Measurements from ENCODE around the gene MEIOB. TPM values are rescaled to one million over a fixed set of nuclear protein-coding genes. Genes with fewer than 3 reads are reported as not detected.

Gene MEIOB
- total and polyA plus RNA-seq, 8 donors, result 0.13 TPM; not detected in 7

DNA sequence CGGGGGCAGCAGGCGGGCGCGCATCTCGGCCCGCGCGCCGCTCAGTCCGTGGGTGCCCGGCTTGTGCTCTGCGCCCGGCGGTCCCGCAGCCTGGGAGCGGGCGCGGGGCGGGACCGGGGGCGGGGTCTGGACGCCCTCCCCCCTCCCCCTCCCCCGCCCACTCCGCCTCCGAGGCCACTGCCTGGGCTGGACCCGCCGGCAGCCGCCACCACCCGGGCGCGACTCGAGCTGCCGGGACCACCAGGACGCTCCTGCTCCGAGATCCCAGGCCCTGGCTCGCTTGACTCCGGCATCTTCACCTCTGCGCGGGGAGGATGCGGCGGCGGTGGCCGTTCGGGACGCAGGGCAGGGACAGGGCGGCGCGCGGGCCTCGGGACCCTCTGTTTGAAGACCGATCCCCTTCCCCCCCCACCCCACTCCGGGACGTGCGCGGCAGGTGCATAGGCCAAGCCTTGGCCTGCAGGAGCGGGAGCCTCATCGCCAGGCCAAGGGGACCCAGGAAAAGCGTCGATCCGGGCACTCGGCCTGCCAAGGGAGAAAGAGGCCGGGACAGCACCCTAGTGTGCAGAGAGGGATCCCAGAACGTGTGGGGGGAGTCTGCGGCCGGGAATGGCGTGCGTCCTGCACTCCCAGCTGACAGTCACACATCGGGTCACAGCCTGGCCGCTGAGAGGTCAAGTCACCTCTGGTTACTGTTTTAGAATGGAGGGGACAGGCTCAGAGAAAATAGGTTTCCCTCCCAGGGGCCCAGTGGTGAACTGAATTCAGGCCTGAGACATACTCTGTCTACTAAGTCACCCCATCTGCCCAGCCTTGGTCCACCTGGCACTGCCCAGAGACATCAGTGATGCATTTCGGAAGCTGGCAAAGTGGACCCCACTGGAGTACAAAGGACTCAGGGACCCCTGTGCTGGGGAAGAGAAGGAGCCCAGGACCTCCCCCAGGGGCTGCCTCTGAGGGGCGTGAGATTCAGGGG, 46.7 kb upstream of the MEIOB start, which contains the start of gene HS3ST6:
HS3ST6 (minus strand) TSS at position 65 of the 976 bp plus-strand sequence. CDS start 92 bp downstream, outside the sequence.
- intact Hi-C loops (cut with DNase I; ENCODE audit: low total_unique reads), result no loop called here
- Histone ChIP-seq H3K27me3 (peaks cover 15 to 100% (median 74%) of the 10 kb centered on the region in 3 donors), H3K4me3 (peak within 1 kb of the TSS in 2 of 4 donors; percentile 8 to 24), H3K4me1 (peaks cover 11 to 43% (median 32%) of the 10 kb centered on the region in 4 donors), H3K9me3 (no peaks in the 10 kb centered on the region), H3K27ac (no peak within 1 kb of the TSS), H3K36me3 (no peaks in the 10 kb centered on the region)
- TF ChIP-seq POLR2A (IDR thresholded peaks at IDR 0.05), result no peak
- no peak for TF ChIP-seq POLR2AphosphoS5 (IDR thresholded peaks at IDR 0.05)
- TF ChIP-seq, protein P1, sequence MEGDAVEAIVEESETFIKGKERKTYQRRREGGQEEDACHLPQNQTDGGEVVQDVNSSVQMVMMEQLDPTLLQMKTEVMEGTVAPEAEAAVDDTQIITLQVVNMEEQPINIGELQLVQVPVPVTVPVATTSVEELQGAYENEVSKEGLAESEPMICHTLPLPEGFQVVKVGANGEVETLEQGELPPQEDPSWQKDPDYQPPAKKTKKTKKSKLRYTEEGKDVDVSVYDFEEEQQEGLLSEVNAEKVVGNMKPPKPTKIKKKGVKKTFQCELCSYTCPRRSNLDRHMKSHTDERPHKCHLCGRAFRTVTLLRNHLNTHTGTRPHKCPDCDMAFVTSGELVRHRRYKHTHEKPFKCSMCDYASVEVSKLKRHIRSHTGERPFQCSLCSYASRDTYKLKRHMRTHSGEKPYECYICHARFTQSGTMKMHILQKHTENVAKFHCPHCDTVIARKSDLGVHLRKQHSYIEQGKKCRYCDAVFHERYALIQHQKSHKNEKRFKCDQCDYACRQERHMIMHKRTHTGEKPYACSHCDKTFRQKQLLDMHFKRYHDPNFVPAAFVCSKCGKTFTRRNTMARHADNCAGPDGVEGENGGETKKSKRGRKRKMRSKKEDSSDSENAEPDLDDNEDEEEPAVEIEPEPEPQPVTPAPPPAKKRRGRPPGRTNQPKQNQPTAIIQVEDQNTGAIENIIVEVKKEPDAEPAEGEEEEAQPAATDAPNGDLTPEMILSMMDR (IDR thresholded peaks at IDR 0.05), result no peak
- no peak for TF ChIP-seq EP300 (IDR thresholded peaks at IDR 0.05)
- peak in 1 of 2 donors; percentile 23 for DNase-seq
- 4 to 16% (median 6%) methylated on average over 16 to 68 of the region's 71 CpGs for WGBS, 5 donors

DNA sequence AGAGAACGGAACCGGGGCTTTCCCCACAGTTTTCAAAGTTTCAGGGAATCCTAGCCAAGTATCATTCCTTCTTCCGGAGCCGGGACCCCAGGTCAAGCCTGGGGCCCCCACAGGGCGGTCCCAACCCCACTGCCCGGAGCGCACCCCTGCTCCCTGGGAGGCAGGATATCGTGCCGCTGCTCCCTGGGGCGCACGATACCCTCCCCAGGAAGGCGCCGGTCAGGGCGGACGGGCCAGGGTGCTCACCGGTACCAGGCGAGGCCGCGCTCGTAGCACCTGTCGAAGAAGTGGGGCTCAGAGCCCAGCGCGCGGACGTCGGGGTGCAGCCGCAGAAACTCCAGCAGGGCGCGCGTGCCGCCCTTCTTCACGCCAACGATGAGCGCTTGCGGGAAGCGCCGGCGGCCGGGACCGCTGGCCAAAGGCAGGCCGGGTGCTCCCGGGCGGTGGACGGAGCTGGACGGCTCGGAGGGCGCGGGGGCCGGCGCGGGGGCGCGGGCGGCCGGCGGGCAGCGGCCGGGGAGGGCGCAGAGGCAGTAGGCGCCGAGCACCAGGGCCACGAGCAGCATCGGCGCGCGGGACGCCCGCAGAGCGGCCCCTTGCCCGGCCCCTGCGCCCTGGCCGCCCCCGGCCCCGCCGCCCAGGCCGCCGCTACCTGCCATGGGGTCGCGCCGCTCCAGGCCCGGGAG, 45.8 kb upstream of the MEIOB start:
- Histone ChIP-seq H3K36me3 (no peaks in the 10 kb centered on the region), H3K4me1 (peaks cover 6 to 45% (median 33%) of the 10 kb centered on the region in 4 donors), H3K4me3 (peak overlapping the region in 1 of 4 donors; percentile 24), H3K9me3 (no peaks in the 10 kb centered on the region), H3K27me3 (peaks cover 14 to 97% (median 67%) of the 10 kb centered on the region in 3 donors), H3K27ac (no peak overlapping the region)
- WGBS, 5 donors, result 1 to 3% (median 2%) methylated on average over 12 to 77 of the region's 81 CpGs
- intact Hi-C loops (cut with DNase I; ENCODE audit: low total_unique reads), result no loop called here
- TF ChIP-seq POLR2AphosphoS5 (IDR thresholded peaks at IDR 0.05) (no peak), EP300 (IDR thresholded peaks at IDR 0.05) (no peak), POLR2A (IDR thresholded peaks at IDR 0.05) (no peak)
- TF ChIP-seq, protein P1 (IDR thresholded peaks at IDR 0.05), result no peak
- peak in 1 of 2 donors; percentile 23 for DNase-seq

DNA sequence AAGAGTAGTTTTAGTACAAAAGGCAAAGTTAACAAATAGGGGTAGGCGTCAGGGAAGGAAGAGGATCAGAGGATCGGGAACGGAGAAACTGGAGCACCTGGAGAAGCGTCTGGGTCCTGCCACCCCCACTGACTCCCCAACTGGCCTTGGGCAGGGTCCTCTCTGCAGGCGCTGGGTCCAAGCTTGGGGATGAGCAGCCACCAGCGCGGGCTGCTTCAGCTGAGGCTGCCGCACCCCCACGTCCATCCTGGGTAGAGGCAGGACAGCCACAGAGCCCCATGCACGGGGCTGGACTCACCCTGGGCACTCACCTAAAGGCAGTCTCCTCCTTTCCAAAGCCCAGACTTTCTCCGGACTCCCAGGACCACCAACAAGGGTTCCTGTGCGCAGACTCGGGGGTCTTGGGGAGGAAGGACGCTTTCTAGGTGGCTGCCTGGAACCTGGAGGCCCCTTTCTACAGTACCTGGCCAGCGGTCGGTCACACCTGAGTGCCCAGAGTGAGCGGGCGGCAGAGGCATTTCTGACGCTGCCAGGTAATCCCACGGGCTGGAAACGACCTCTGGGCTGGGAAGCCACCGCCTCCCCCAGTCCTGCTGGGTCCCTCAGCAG, 45.2 kb upstream of the MEIOB start:
- H3K27me3 ChIP-seq, result peaks cover 11 to 92% (median 63%) of the 10 kb centered on the region in 3 donors
- 6 to 20% (median 13%) methylated on average over 10 to 22 of the region's 22 CpGs for WGBS, 5 donors

More for the DNA sequence above, 45.2 kb upstream of the MEIOB start:
- Histone ChIP-seq H3K27ac (no peak overlapping the region), H3K9me3 (no peaks in the 10 kb centered on the region), H3K4me1 (peaks cover 6 to 45% (median 36%) of the 10 kb centered on the region in 4 donors), H3K4me3 (peak overlapping the region in 1 of 4 donors; percentile 24), H3K36me3 (no peaks in the 10 kb centered on the region)
- intact Hi-C loops (cut with DNase I; ENCODE audit: low total_unique reads), result no loop called here
- peak in 1 of 2 donors; percentile 13 for DNase-seq
- TF ChIP-seq POLR2A (IDR thresholded peaks at IDR 0.05), result no peak
- TF ChIP-seq, protein P1 (IDR thresholded peaks at IDR 0.05), result no peak
- no peak for TF ChIP-seq EP300 (IDR thresholded peaks at IDR 0.05)
- TF ChIP-seq POLR2AphosphoS5 (IDR thresholded peaks at IDR 0.05), result no peak

Measured in stomach (tissue), 9 donors.